Inferior parietal cortex (tissue), 1 donor: Measurements from ENCODE around the gene TBC1D16.

Source experiments
- DNase-seq: peaks from one replicate; pipeline ENCODE4 v3.0.0-alpha.2; 2016; ENCODE audit errors: extremely low spot score

TBC1D16 gene

DNA sequence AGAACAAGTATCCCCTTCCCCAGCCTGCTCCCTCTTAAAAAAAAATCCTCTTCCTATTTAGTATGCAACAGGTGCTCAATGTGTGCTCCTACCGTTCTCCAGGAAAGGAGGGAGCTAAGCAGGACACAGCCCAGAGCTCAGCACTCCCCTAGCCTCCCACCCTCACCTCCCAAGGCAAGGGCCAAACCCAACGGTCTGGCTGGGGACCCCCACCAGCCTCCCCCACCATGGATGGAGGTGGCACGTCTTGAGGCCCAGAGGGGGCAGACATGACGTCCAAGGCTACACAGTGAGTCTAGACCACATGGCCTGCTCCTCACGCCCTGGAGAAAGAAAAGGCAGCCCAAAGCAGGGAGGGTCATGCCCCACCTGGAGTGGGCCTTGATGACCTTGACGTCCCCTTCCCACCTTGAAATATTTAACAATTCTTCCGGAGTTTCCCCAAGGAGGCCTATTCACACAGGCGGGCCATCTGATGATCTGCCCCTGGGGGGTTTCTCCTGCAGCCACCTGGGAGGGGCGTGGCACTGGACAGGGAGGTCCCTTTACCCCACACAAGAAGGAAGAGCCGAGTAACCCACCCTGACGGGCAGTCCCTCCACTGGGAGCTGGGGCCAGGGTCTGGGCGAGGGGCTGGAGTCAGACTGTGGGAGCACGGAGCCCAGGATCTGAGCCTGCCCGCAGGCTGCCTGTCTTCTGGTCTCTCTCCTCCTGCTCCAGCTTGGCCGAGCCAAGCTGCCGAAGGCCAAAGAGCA lies 107.0 kb downstream of the TBC1D16 start:
- no peak for DNase-seq

DNA sequence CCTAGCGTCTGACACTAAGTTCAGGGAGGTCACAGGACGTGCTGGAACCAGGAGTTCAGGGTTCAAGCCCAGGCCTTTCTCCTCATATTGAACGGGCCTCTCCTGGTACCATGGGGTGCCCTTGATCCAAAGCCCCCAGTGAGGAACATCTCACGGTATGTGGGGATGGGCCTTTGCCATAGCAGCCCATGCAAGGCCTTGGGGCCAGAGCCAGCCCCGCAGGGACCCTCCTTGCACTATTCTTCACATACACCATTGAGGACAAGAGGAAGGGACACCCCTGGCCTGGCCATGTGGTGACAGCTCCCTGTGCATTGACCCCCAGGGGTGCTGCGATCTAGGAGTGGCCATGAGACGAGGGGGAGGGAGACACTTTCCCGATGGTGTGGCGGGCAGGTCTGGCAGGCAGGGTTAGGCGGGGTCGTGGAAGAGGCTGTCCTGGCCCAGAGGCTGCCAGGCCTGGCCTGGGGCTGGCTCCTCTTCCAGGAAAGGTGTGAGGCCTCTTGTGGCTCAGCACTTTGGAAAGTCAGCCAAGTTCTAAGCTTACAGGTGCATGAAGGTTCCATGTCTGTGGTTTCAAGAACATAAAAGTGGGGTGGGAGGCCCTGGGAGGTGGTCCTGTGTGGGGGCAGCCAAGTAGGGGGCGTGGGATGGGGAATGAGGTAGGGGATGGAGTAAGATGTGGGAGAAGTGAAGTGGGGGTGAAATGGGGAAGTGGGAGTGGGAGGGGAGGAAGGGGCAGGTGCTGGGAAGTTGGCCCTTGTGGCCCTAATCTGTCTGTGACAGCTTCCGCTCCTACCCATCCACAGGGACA lies 107.8 kb downstream of the TBC1D16 start:
- no peak for DNase-seq

DNA sequence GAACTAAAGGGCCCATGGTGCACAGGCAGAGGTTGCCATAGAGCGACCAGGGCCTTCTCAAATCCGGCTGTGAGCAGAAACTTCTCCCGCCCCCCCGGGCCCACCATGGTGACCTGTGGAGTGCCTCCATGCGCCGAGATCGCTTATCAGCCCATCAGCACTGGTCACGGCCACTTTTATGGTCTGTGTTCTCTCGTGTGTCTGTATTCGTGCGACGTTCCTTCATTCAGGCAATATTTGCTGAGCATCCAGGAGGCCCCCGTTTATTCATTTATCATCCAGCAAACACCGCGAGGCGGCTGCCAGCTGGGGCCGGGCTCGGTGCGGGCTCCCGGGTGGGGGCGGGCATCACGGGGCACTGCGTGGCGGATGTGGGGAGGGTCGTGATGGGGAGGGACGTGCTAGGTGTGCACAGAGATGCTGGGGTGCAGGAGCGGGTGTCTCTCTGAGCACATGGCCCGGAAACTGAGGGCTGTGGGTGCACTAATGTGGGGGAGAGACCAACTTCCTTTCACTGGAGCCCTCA lies 108.5 kb downstream of the TBC1D16 start:
- DNase-seq: no peak

DNA sequence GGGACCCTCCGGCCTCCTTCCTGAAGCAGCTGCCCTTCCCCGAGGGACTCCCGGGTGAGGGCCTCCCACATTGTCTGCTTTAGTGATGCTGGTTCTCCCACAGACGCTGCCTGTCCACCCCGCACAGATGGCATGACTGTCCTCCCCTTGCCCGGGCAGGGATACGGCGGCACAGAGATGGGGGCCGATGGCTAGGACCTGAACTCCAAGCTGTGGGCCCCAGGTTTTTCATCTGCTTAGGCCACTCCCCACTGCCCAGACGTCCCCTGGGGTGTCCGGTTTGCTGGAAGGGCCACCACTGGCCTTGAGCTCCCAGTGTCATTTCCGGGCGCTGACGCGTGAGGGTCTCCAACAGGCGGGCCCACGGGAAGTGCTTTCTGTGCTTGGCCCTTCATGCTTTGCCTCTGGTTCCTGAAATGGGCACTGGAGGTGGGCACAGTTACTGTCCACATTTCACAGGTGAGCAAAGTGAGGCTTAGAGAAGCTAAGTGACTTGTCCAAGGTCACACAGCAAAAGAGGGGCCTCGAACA lies 109.0 kb downstream of the TBC1D16 start:
- DNase-seq: no peak

DNA sequence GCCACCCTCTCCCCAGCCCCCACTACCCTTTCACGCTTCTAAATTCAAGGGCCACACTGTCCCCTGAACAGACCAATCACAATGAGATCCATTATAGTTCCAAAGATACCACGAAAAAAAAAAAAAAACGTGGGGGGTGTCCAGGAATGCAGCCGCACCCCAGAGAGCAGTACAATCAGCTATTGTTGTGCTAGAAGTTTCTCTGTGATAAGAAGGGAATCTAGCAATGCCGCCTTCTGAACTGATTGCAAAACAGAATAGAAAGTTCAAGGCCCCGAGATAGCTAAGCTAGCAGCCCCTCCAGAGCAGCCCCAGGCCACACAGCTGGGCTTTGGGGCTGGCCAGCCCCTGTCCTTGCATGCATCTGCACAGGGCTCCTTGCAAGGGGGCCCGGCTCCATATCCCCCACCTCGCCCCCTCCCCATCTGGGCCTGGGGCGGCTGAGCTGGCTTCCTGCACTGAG lies 109.5 kb downstream of the TBC1D16 start:
- no peak for DNase-seq

DNA sequence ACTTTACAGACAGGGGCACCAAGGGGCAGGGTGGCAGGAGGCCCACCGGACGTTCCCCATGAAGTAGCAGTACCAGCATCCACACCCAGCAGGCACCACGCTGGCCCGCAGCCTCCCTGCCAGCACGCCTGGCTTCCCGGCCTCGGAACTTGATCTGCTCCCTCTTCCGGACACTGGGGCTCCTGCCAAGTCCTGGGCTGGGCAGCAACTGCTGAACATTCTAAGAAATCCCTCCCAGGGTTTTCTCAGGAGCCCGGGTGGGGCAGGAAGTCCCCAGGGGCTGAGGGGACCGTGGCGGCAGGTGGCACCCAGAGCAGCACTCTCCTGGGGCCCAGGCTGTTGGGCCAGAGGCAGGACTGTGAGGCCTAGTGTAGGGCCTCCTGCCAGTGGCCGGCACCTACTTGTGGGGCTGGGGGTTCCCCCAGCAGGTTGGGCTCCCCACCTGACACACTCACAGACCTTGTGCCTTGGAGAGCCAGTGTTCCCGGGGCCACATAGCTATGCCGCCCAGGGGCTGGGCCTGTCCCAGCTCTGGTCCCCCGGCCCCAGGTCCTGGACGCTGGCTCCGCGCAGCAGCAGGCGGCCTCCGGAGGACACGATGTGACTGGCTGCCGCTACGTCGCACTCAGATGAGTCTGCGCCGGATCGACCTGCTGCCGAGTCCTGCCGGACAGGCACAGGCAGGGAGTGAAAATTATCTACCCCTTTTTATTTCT lies 110.3 kb downstream of the TBC1D16 start:
- DNase-seq: peak; percentile 39

DNA sequence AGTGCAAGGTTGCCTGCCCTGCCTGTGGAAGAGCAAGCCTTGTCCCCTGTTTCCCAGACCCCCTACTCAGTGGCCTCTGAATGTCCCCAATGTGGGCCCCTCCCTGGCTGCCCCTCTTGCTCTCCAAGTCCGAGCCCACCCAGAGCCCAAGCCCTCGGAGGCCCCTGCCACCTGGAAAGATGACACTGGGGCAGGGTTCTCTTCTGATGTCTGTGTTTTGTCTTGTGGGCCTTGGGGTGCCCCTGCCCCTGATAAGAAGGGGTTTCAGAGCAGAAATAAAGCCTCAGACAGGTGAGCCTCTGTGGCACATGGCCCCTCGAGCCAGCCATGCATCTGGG lies 111.1 kb downstream of the TBC1D16 start:
- DNase-seq: no peak

DNA sequence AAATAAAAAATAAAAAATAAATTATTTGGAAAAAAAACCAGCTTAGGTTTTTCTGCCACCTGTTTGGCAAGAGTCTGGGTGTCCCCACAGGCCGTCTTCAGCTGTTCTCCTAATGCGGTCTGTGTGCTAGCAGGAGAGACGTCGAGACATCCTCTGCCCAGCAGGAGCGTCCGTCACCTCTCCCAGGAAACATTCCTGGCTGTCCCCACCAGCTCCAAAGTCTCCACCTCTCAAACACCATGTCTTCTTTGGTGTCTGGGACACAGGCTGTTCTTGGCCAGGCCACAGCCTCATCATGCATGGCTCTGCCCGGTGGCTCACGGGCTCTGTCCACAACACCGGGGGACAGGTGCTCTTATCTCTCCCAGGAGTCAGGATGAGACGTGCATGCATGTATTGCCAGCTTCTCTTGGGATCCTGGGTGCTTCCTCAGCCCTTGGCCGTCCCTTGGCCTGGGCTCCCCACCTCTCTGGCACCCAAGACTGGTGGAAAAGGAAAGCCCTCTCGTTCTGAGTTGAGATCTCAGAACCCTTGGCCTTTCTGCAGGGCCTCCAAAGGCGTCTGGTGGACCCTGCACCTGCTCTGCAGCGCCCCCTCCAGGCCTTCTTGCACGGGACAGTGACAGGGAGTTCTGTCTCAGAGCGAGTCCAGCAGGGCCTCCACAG lies 111.6 kb downstream of the TBC1D16 start:
- peak; percentile 51 for DNase-seq

DNA sequence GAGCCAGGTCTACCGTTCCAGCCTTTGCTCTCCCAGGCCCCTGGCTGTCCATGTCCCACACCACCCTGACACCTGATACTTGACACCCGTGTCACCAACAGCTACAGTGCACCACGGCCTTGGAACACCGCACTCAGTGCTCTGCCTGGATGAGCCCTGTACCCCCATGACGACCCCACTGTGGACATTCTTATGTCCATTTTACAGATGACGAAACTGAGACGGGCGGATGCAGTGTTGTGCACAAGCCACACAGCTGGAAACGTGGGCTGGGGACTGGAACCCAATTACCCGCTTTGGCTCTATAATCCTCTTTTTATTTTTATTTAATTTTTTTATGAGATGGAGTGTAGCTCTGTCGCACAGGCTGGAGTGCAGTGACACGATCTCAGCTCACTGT lies 112.9 kb downstream of the TBC1D16 start:
- no peak for DNase-seq

DNA sequence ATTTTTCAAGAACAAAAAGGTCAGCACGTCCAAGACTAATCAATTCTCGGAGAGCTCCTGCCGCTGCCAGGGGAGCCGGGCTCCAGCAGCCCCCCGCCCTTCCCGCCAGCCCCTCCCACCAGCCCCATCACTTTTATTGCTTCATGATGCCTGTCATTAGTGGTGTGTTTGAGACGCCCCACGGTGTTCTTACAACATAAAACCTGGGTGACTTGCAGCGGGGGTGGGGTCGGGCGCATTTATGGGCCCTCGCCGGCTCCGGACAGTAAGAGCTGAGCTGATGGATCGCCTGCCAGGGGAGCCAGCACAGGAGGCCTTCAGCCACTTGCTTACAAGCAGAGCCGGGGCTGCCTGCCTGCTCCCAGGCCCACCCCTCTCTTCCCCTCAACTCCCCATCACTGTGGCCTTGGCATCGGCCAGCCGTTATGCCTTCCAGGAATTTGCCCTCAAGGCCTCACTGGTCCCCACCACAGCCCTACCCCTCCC lies 113.5 kb downstream of the TBC1D16 start:
- no peak for DNase-seq

DNA sequence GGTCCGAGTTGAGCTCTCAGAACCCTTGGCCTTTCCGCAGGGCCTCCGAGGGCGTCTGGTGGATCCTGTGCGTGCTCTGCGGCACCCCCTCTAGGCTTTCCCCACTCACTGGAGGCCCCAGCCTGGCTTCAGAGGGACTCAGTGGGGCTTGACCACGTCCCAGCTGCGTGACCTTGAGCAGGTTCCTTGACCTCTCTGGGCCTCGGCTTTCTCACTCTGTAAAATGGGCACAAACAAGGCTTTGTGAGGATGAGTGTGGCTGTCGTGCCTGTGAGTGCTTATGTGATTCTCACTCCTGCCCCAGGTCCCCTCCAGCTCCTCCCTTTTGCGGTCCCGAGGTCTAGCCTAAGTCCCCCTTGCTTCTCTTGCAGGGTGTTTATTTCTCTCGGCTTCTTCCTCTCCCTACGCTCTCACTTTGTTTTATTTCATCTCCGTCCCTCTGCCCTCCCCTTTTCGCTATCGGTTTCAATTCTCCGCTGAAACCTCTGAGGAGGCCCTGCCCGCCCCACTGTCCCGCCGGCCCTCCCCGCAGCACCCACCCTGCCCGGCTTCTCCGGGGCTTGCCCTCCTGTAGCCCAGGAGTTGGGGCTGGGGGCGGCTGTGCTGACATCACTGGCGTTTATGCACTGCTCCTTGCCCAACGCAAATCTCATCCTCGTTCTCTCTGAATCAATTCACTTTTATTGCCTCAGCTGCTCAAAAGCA lies 114.1 kb downstream of the TBC1D16 start:
- DNase-seq: no peak

DNA sequence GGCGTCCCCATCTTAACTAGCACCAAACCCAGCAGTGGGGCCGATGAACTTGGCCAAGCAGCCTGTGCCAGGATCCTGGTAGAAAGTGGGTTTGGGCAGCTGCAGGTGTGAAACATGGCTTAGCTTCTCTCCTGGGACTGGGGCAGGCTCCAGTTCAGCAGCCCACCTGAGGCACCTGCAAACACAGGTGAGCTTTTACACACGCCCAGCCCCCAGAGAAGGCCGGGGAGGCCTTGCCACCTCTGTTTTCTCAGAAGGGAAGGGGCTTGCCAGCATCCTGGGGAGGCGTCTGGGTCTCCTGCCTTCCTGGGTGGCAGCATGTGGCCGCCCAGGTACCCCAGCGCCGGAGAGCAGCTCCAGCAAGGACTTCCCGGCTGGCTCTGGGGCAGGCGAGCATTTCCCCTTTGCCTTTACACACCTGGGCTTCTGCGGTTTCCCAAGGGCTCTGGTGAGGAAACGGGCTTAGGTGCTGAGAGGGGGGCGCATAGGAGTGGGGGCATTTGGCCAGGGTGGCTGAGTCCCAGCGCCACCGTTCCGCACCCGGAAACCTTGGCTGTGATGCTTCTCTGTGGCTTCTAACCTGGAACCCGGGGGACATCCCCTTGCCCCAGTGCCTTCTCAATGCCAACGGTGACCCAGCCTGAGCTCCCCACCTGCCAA lies 114.8 kb downstream of the TBC1D16 start:
- DNase-seq: no peak

DNA sequence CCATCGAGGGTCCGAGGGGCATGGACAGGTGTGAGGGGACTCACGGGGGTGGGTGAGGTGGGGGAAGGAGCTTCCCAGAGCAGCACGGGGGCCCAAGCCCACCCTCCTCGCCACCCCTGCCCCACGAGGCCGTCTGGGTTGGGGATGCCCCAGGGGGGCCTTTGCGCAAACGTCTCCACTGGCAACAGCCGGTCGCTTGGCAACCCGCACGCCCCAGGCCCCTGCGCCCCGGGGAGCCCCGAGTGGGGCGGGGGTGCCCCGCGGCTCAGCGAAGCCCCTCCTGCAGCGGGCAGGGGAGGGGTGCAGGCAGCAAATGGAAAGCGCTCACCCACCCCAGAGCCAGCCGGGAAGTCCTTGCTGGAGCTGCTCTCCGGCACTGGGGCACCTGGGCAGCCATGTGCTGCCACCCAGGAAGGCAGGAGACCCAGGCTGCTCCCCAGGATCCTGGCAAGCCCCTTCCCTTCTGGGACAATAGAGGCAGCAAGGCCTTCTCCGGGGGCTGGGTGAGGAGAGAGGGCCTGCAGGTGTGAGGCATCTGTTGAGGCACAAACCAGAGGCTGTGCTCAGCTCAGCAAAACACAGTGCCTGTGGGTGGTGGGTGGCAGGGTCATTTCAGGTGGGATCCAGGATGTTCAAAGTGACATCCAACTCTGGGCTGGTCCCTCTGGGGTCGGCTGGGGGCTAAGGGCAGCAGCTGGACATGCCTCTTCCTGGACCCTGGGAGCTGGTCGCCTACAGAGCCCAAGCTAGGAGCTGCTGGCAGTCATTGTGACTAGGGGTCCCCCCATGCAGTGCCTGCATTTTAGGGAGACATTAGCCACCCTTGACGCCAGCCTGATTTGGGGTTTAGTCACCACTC lies 115.6 kb downstream of the TBC1D16 start:
- DNase-seq: no peak

DNA sequence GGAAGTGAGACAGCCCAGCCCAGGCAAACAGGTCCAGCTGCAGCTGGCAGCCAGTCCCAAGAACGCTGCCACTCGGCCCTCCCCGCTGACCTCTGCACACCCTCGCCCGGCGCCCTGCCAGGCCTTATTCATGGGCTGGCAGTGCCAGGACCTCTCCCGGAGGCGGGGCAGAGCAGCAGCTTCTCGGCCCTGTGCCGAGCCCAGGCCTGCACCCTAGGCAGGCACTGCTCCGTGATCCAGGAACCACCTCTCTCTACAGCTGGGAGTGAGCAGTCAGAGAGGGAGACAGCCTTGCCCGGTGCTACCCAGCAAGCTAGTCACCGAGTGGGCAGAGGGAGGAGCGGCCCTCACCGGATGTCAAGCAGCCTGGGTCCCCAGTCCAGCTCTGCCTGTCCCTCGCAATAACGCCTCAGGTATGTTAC lies 116.5 kb downstream of the TBC1D16 start:
- DNase-seq: peak; percentile 81

DNA sequence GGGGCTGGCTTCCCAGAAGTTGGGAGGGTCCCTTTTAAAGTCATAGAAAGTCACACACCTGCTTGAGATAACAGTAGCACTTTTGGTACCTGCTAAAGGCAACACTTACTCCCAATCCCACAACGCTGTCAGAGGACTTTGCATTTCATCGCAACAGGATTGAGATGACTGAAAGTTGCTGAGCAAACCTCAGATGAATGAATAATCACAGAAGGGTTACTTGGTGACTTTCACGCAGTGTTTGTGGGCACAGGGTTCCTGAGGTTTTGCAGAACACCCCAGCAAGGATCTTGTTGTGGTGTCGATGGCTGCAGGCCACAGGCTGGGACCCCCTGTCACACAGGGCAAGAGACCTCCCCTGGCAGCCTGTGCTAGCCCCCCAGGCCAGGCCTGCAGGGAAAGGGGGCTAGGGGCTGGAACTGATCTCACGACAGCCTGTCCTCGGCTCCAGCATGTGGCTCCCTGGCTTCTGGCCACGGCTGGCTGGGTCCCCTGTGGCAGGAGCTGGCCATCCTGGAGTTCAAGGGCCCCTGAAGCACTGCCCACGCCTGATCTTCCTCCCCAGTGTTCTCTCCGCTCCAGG lies 117.0 kb downstream of the TBC1D16 start:
- DNase-seq: no peak

DNA sequence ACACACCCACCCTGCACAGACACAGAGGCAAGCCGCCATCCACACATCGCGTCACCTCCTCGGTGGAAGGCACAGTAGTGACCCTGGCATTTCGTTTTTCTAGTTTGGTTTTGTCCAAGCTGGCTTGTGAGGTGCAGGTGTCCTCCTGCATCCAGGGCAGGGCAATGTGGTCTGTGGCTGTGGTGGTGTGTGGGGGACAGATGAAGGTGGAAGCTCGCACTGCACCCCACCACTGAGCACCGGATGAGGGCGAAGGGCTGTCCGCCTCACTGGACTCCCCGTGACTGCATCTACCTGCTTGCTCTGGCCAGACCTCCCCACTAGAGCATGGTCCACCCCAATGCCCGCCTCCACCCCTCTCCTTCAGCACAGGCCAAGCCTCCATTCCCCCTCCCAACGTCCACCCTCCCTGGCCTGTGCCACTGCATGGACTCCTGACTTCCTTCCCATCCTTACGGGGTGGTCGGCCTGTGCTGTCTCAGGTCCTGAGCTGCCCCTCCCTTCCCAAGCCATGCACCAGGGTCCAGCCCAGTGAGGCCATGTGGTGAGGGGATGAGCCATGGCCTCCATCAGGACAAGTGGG lies 117.7 kb downstream of the TBC1D16 start:
- no peak for DNase-seq

DNA sequence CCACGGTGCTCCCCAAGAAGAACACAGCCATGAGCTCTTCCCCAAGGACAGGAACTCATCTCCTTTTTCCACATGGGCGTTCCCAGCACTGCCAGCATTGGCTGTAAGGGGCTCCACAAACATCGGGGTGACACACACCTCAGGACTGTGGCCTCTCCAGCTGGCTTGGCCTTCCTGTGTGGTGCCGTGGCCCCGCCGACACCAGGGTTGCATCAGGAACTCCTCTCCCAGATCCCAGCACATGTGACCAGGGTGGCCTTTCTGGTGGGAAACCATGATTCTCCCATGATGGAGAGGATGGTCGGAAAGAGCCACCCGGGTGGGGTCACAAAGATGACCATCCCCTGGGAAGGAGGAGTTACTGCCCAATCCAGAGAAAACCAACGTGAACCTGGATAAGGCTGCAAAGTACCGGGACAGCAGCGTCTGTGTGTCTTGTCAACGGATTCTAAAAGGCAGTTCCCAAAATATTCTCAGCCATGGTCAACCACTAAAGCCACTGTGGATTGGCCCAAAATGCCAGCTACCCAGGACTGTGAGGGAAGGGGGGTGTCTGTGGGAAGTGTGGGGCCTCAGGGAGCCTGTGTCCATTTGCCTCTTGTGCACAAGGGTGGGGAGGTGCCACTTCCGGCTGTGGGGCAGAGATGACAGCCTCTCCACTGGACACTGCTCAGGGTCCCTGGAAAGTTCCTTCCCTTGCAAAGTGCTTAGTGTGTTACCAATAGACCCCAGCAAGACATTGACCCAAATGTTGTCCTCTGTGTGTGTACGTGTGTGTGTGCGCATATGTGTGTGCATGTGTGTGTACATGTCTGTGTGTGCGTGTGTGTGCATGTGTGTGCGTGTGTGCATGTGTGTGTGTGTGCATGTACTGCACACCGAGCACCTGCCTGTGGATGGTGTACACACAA lies 118.4 kb downstream of the TBC1D16 start:
- DNase-seq: no peak
